Heart left ventricle (tissue), 16 donors: ENCODE data around the gene WDR7. TPM values are rescaled to one million over a fixed set of nuclear protein-coding genes. Genes with fewer than 3 reads are reported as not detected.

ENCODE experiments used
- ATAC-seq, 4 donors: fragments of 200-7000 bp; cut with Tn5 transposase; one replicate each; pipeline ENCODE4 v1.9.1; 2020 to 2022; ENCODE audit warnings: moderate library complexity in 4 of 4, mild to moderate bottlenecking in 3 of 4, moderate number of reproducible peaks in 1 of 4
- DNase-seq, 5 donors: peaks; one replicate each; pipeline ENCODE4 v3.0.0-alpha.2; 2020
- H3K27ac ChIP-seq, 12 donors: fragments of 200-600 bp; sonication (generic) in 4 of 12; one replicate each; pipeline versions ENCODE4 v1.5.0 to v1.8.0; 2016 to 2022; ENCODE audit warnings: mild to moderate bottlenecking in 2 of 12
- H3K27me3 ChIP-seq, 9 donors: fragments of 200-600 bp; sonication (generic) in 2 of 9; one replicate each; pipeline versions ENCODE4 v1.5.1 to v1.8.0; 2016 to 2022; ENCODE audit warnings: mild to moderate bottlenecking in 3 of 9
- H3K36me3 ChIP-seq, 9 donors: fragments of 200-600 bp; sonication (generic) in 2 of 9; one replicate each; pipeline versions ENCODE4 v1.5.0 to v1.8.0; 2018 to 2022; ENCODE audit warnings: mild to moderate bottlenecking in 2 of 9
- H3K4me1 ChIP-seq, 12 donors: fragments of 200-600 bp; sonication (generic) in 4 of 12; one replicate each; pipeline versions ENCODE4 v1.5.0 to v1.8.0; 2016 to 2022; ENCODE audit warnings: mild to moderate bottlenecking in 3 of 12
- H3K4me3 ChIP-seq, 12 donors: fragments of 200-600 bp; sonication (generic) in 4 of 12; one replicate each; pipeline versions ENCODE4 v1.5.0 to v1.8.0; 2017 to 2022; ENCODE audit warnings: mild to moderate bottlenecking in 9 of 12, moderate library complexity in 4 of 12
- H3K9me3 ChIP-seq, 12 donors: fragments of 200-600 bp; sonication (generic) in 4 of 12; one replicate each; pipeline versions ENCODE4 v1.5.0 to v1.8.0; 2016 to 2022; ENCODE audit warnings: mild to moderate bottlenecking in 1 of 12
- POLR2A ChIP-seq, 2 donors: fragments of 450-650 bp; IDR thresholded peaks; one replicate each; pipeline ENCODE4 v1.6.1; 2017; ENCODE audit warnings: antibody characterized with exemption in 2 of 2, mild to moderate bottlenecking in 2 of 2, moderate library complexity in 2 of 2
- WGBS, 4 donors: extraction: QIAGEN DNeasy Blood & Tissue Kit in 2 of 4; methylation state at CpG; one replicate each; pipeline versions ENCODE4 v1.1.5 to v1.1.7; 2013 to 2018; 5-methylcytosine and 5-hydroxymethylcytosine counted together
- intact Hi-C, 10 donors: fragments of 100-400 bp; cut with DNase I; formaldehyde crosslinking; loops; one replicate each; pipeline versions ENCODE4 v1.11.1 to v1.14.2; 2022
- polyA plus RNA-seq, 2 donors: library from polyadenylated mRNA; stranded (reverse); fragments of 200-250 nt; gene quantifications; one replicate each; pipeline ENCODE4 v1.2.3, GENCODE V29; 2013
- total RNA-seq, 9 donors: library from RNA; depleted of rRNA in 2 of 9; stranded (reverse); fragments of >200 nt in 2 of 9; fragmentation: NEBNext Ultra II Directional in 3 of 9; extraction: Animal tissue kit (Norgen Biotek cat#: 25700) in 3 of 9; gene quantifications; one replicate each; pipeline versions ENCODE4 v1.1.0 to v1.2.4, GENCODE V29; 2016 to 2023
- TF ChIP-seq, protein P1 (sequence below), 12 donors: fragments of 200-600 bp; sonication (generic) in 4 of 12; IDR thresholded peaks; one replicate each; pipeline versions ENCODE4 v1.5.0 to v1.8.0; 2018 to 2022; ENCODE audit warnings: antibody characterized with exemption in 12 of 12, mild to moderate bottlenecking in 5 of 12
- donor health status: ischemic (EF 13 %, LVEDD 7.1; RV severe dilation, severe dysfunction).
- donor health status: healthy with polysubstance abuse.
- donor health status: DM: no; HTN: yes; CAD: no.
- donor health status: DM: no; HTN: no; CAD: no.
- donor health status: ischemic (EF 25% LVEDD 6.9; RV normal size, moderate dysfunction).
- donor health status: ischemic (EF 25% LVEDD 5.7; RV mildly dilated, moderate dysfunction).
- donor health status: healthy.
- donor health status: DM: yes; HTN: yes; CAD: no.
- donor health status: ischemic (EF 35%, LVEDD 5.7; RV mildly dilated, moderate dysfunction).
- donor health status: nonischemic (EF 11% LVEDD 7.7; RV severe dilation, severe dysfunction).
- donor health status: DM: yes; HTN: yes; CAD: no.
- donor health status: PGD.
- donor health status: ischemic (EF 29% LVEDD 5.4; RV normal size, mild dysfunction).
- donor health status: nonischemic (EF 23%, LVEDD 6.1; RV moderate dilation, normal function).

The WDR7 gene
- total and polyA plus RNA-seq, 11 donors = 4.3 to 33.6 (median 26.6) TPM

DNA sequence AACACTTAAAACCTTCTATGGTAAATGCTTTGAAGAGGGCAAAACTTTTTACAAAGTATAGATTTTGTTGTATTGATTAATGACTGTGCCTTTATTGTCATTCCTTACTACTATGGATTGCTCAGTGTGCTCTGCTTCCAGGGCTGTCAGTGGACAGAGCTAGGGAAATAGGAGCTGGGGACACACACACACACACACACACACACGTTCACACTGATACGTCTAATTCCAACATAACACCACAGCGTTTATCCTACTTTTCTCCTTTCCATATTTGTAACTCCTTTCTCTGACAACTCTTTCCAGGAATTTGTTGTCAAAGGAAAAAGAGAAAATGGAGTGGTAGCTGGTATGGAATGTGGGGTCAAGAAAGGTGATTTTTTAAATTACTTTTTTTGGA lies 21.8 kb downstream of the WDR7 start:
- WGBS, 4 donors = 58 to 64% (median 61%) methylated on average over 3 of the region's 3 CpGs
- ATAC-seq (no peak), DNase-seq (no peak)
- no peak for TF ChIP-seq POLR2A (IDR thresholded peaks at IDR 0.05)
- TF ChIP-seq, protein P1, sequence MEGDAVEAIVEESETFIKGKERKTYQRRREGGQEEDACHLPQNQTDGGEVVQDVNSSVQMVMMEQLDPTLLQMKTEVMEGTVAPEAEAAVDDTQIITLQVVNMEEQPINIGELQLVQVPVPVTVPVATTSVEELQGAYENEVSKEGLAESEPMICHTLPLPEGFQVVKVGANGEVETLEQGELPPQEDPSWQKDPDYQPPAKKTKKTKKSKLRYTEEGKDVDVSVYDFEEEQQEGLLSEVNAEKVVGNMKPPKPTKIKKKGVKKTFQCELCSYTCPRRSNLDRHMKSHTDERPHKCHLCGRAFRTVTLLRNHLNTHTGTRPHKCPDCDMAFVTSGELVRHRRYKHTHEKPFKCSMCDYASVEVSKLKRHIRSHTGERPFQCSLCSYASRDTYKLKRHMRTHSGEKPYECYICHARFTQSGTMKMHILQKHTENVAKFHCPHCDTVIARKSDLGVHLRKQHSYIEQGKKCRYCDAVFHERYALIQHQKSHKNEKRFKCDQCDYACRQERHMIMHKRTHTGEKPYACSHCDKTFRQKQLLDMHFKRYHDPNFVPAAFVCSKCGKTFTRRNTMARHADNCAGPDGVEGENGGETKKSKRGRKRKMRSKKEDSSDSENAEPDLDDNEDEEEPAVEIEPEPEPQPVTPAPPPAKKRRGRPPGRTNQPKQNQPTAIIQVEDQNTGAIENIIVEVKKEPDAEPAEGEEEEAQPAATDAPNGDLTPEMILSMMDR (IDR thresholded peaks at IDR 0.05) = no peak
- Histone ChIP-seq H3K9me3 (peaks cover 0 to 5% (median 0%) of the 10 kb centered on the region in 12 donors), H3K36me3 (peaks cover 0 to 15% (median 8%) of the 10 kb centered on the region in 9 donors), H3K27ac (peak overlapping the region in 4 of 12 donors; percentile 13 to 52 (median 26)), H3K4me1 (peaks cover 0 to 11% (median 0%) of the 10 kb centered on the region in 12 donors), H3K4me3 (no peak overlapping the region), H3K27me3 (no peaks in the 10 kb centered on the region)
- intact Hi-C loops = no loop called here

DNA sequence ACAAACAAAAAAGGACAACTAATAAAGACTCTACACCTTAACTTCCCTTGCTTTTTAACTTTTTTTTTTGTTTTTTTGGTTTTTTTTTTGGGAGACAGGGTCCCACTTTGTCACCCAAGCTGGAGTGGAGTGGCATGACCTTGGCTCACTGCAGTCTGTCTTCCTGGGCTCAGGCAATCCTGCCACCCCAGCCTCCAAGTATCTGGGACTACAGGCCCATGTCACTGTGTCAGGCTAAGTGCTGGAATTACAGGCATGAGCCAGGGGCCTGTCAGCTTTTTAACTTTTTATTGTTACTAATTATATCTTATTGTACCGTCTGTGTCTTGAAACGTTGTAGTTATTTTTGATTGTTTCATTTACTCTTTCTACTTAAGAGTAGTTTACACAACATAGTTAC lies 25.5 kb downstream of the WDR7 start:
- intact Hi-C loops = no loop called here
- peaks cover 0 to 24% (median 8%) of the 10 kb centered on the region in 9 donors for H3K36me3 ChIP-seq
- H3K27me3 ChIP-seq = no peaks in the 10 kb centered on the region
- peak; percentile 91 to 97 (median 94) for ATAC-seq
- no peak overlapping the region for H3K4me3 ChIP-seq
- H3K27ac ChIP-seq = peak overlapping the region in 9 of 12 donors; percentile 16 to 56 (median 40)
- peaks cover 0 to 17% (median 2%) of the 10 kb centered on the region in 12 donors for H3K4me1 ChIP-seq
- 40 to 57% (median 49%) methylated on average over 2 of the region's 2 CpGs for WGBS, 4 donors
- DNase-seq = peak in 3 of 5 donors; percentile 24 to 53 (median 51)
- TF ChIP-seq, protein P1 (IDR thresholded peaks at IDR 0.05) = no peak
- no peak for TF ChIP-seq POLR2A (IDR thresholded peaks at IDR 0.05)
- H3K9me3 ChIP-seq = peaks cover 0 to 7% (median 0%) of the 10 kb centered on the region in 12 donors

DNA sequence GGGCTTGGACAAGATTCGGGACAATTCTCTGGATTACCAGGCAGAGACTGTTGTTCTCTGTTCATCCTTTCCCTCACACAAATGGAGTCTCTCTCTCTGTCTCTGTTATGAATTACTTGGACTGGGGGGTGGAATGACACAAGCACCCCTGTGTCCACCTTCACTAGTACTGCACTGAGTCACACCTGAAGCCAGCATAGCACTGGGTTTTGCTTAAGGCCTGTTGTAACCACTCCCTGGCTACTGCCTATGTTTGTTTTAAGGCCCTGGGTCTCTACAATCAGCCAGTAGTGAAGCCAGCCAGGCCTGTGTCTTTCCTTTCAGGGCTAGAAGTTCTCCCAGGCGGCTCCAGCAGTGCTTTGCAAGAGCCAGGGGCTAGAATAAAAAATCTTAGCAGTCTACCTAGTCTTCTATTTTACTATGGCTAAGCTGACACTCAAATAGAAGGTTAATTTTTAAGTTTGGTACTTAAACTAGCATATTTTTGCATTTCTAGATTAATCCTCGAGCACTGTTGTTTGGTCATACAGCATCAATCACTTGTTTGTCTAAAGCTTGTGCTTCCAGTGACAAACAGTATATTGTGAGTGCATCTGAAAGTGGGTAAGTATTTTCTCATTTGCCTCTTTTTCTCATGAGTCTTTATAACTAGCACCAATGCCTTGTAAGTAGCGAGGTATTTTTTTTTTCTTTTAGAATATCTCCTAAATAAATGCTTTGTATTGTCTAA lies 27.8 kb downstream of the WDR7 start:
- no peak overlapping the region for H3K4me3 ChIP-seq
- 93 to 98% (median 96%) methylated on average over 4 of the region's 4 CpGs for WGBS, 4 donors
- H3K36me3 ChIP-seq = peaks cover 0 to 27% (median 16%) of the 10 kb centered on the region in 9 donors
- no peak overlapping the region for H3K27ac ChIP-seq
- TF ChIP-seq, protein P1 (IDR thresholded peaks at IDR 0.05) = no peak
- no peak for TF ChIP-seq POLR2A (IDR thresholded peaks at IDR 0.05)
- H3K4me1 ChIP-seq = peaks cover 0 to 17% (median 2%) of the 10 kb centered on the region in 12 donors
- peaks cover 0 to 7% (median 0%) of the 10 kb centered on the region in 12 donors for H3K9me3 ChIP-seq
- ATAC-seq (no peak), DNase-seq (no peak)
- intact Hi-C loops = no loop called here
- H3K27me3 ChIP-seq = no peaks in the 10 kb centered on the region

DNA sequence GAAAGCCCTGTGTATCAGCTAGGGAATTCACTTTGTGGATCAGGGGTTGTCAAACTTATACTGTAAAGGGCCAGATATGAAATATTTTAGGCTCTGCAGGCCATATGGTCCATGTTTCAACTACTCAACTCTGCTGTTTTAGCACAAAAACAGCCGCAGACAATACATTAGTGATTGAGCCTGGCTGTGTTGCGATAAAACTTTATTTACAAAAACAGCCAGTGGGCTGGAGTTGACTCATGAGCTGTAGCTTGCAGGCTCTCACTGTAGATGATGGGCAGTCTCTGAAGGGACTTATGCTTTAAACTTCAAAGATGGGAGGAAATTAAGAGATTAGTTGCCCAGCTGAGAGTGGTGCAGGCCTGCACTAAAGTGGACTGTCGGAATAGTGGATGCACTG lies 33.1 kb downstream of the WDR7 start:
- H3K27ac ChIP-seq = no peak overlapping the region
- H3K36me3 ChIP-seq = peaks cover 0 to 73% (median 55%) of the 10 kb centered on the region in 9 donors
- no peak overlapping the region for H3K4me3 ChIP-seq
- no peak for ATAC-seq
- TF ChIP-seq, protein P1 (IDR thresholded peaks at IDR 0.05) = no peak
- no peak for TF ChIP-seq POLR2A (IDR thresholded peaks at IDR 0.05)
- H3K4me1 ChIP-seq = peaks cover 0 to 11% (median 0%) of the 10 kb centered on the region in 12 donors
- intact Hi-C loops = no loop called here
- no peaks in the 10 kb centered on the region for H3K27me3 ChIP-seq
- H3K9me3 ChIP-seq = no peaks in the 10 kb centered on the region
- WGBS, 4 donors = 98 to 100% (median 99%) methylated on average over 3 of the region's 3 CpGs
- no peak for DNase-seq
